PFSK-1 (cell line): ENCODE results near the gene TARBP1.

Experiments
- POLR2AphosphoS5 ChIP-seq: IDR thresholded peaks from 2 replicates; pipeline ENCODE4 v1.6.1; 2012; ENCODE audit warnings: low read depth, mild to moderate bottlenecking, control low read depth, low read length, moderate library complexity
- SIN3A ChIP-seq: IDR thresholded peaks from 2 replicates; pipeline ENCODE4 v1.6.1; 2012; ENCODE audit warnings: mild to moderate bottlenecking, low read length, moderate library complexity, borderline replicate concordance; ENCODE audit not compliant: insufficient read depth

- no peak for TF ChIP-seq SIN3A
- no peak for TF ChIP-seq POLR2AphosphoS5
Measured at GRCh38 chr1:234460652-234461051, 18.3 kb downstream of the TARBP1 start.
